Limb (tissue), 2 donors: ENCODE data around the gene MT1G.
"Not testable (repeated sequence)": the region's sequence is repeated elsewhere in the genome, so short reads cannot be mapped to it uniquely, and the experiment has no call there.

ENCODE experiments used
- DNase-seq, 2 donors: peaks; one replicate each; pipeline ENCODE4 v3.0.0-alpha.2; 2016; ENCODE audit errors: extremely low spot score in 2 of 2

The MT1G gene

GRCh38 chr16:56665286-56666261 lies 2.3 kb downstream of the MT1G start:
- not testable (repeated sequence) for DNase-seq

DNA sequence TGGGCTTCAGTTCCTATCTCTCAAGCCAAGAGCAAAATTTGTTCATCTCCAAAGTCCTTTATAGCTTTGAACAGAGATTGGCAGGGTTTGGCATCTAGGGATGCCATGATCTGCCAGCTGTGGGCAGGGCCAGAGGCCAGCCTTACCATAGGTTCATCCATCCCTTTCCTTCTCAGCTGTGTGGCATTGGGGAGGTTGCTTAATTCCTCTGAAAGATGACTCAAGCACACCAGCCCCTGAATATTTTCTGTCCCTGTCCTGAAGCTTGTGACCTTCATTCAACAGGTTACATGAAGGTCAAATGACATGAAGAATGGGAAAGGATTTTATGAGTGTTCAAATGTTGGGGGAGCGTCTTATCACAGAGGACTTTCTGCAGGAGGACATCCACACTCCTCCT lies 3.4 kb downstream of the MT1G start:
- no peak for DNase-seq

GRCh38 chr16:56662357-56663354 lies 5.2 kb downstream of the MT1G start:
- no peak for DNase-seq

DNA sequence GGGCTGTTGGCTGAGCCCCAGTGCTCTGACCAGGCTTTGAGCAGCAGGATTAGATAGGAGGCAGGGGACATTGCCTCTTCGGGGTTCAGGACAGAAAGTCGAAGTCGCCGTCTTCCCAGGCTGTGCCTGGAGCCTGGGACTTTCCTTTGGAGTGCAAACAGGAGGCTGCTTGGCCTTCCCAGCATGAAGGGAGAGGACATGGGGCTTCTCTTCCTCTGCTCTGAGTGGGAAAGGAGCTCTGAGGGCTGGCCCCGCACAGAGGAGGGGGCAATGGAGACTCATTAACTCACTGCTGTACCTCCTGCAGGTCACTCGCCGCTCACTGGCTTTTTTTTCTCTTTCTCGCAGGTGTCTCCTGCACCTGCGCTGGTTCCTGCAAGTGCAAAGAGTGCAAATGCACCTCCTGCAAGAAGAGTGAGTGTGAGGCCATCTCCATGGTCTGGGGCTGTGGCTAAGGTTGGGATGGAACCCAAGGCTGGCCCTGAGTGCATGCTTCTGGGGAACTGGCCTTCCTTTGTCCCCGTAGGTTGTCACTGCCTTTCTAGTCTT lies 9.5 kb downstream of the MT1G start:
- no peak for DNase-seq

- peak; percentile 21 to 52 for DNase-seq
Measured at GRCh38 chr16:56657555-56658326, 10.1 kb downstream of the MT1G start, which contains the start of gene MT1F. MT1F (plus strand) TSS chr16:56657959; CDS start chr16:56658059, 100 bp downstream.

DNA sequence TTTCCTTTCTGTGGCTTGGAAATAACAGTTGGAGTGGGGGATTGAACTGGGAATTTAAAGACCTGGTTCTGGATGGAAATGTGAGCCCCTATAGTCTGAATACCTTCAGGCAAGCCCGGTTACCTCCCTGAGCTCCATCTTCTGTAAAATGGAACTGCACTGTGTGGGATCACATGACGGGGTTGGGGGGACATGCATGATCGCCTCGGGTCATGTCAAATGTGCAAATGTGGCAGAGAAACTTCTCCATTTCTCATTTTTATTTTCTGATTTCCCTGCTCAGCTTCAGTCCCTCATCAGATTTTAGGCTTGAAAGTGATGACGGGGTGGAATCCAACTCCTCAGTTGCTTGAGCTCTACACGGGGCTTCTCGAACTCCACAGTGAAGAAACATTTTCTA lies 14.6 kb downstream of the MT1G start:
- DNase-seq = no peak

DNA sequence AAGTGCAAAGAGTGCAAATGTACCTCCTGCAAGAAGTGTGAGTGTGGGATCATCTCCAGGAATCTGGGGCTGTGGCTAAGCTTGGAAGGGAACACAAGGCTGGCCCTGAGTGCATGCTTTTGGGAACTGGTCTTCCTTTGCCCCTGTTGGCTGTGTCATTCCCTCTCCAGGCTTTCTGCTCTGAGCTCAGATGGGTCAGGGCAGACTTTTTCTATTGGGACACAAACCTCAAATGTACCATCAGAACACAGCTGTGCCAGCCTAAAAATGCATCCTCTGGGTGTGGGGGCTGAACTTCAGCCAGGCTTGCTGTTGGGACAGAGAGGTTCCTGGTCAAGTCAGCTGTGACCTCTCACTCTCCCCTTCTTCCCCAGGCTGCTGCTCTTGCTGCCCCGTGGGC lies 15.3 kb downstream of the MT1G start:
- DNase-seq = no peak

- DNase-seq = no peak
Measured at GRCh38 chr16:56651586-56651985, 16.3 kb downstream of the MT1G start, which contains the start of gene MT1B. MT1B (plus strand) TSS chr16:56651886; CDS start chr16:56651954, 68 bp downstream.

GRCh38 chr16:56649820-56650219 lies 18.0 kb downstream of the MT1G start:
- no peak for DNase-seq

GRCh38 chr16:56649271-56649670 lies 18.6 kb downstream of the MT1G start:
- no peak for DNase-seq

- DNase-seq = no peak
Measured at GRCh38 chr16:56647641-56648431, 20.0 kb downstream of the MT1G start.

GRCh38 chr16:56645838-56646237 lies 22.0 kb downstream of the MT1G start:
- no peak for DNase-seq

GRCh38 chr16:56645311-56645710 lies 22.6 kb downstream of the MT1G start:
- no peak for DNase-seq

GRCh38 chr16:56643833-56644232 lies 24.0 kb downstream of the MT1G start:
- no peak for DNase-seq

DNA sequence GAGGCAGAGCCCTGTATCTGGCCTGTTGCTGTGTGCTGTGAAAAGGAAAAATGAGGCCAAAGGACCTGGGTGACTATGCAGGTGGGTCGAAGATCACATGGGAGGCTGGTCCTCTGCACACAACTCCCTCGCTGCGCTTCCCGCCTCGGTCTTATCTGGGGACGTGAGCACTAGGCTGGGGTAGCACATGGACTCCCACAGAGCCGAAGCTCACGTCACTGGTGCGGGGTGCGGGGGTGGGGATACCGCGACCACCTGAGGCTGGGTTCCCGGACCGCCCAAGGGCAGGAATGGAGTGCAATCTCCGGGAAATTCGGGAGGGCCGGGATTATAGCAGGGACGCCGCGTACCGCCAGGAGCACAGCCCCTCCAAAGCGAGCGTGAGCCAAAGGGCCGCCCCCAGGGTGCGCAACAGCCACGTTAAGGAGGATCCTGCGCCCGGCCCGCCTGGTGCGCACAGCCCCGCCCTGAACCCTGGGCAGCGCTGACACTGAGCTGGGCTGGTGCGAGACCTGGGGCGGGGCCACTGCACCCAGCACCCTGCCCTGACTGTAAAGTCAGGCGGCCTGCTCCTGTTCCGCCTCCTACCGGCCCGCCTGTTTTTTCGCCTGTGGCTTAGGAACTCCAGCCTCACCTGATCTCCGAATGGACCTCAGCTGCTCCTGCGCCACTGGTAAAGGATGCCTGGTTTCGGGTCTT lies 24.6 kb downstream of the MT1G start:
- DNase-seq = no peak

GRCh38 chr16:56641166-56641565 lies 26.7 kb downstream of the MT1G start:
- DNase-seq = no peak

DNA sequence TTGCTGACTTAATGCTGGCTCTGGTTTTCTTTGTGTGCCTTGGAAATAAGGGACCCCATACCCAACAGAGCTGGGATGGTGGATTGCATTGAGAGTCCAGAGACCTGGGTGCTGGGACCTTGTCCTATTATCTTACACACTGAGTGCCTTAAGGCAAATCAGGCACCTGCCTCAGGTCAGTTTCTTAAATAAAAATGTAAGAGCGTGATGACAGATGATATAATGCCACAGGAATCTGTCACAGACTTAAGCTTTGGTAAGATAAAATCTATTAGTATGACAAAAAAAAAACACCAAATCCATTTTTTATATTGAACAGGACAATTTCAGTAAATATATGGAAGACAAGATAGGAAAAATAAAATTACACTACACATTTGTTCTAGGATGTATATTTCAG lies 27.8 kb downstream of the MT1G start:
- DNase-seq = no peak

DNA sequence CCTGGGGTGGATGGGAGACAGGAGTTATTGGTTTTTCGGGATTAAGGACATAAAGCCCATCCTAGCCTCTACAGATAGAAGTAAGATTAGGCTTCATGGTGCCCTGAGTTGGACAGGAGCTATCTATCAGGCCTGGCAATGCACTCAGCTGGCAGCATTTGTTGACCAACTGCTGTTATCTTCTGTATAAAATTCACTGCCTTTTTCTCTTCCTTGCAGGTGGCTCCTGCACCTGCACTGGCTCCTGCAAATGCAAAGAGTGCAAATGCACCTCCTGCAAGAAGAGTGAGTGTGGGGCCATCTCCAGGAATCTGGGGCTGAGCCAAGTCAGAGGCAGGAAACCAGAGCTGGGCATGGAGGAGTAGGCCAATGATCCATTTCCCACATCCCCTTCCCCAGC lies 28.8 kb downstream of the MT1G start:
- no peak for DNase-seq
